Measurements from ENCODE around the gene MPZL3.

The MPZL3 gene, protein sequence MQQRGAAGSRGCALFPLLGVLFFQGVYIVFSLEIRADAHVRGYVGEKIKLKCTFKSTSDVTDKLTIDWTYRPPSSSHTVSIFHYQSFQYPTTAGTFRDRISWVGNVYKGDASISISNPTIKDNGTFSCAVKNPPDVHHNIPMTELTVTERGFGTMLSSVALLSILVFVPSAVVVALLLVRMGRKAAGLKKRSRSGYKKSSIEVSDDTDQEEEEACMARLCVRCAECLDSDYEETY

DNA sequence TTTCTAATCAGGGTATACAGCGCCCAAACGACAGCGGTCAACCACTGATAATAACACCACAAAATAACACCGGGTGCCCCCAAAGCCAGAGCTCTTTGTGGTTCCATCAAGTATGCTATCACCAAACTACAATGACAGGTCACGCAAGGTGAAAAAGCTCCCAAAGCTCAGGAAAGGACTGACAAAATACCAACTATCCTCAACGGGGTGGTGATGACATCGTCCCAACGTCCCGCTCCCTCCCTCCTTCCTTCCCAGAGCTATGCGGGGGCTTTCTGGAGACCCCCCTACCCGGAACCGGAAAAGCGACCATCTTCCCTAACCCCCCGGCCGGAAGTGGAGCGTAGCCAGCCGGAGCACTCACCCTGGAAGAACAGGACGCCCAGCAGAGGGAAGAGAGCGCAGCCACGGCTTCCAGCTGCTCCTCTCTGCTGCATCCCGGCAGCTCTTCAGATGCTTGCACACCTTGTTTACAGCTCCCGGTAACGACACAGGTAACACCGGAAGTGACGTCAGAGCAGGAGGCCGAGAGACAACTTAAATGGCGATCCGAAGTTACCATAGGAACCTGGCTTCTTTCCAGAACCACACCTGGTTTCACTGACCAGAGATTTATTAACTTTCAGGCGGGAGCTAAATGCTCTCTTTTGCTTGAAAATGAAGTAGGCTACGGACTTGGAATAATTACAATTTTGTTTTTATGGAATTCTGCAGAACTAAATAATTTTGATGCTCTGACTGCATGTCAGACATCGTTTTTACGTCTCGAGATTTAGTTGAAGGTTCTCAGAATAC lies at the start of gene MPZL3:
MPZL3 (minus strand) TSS at position 508 of the 795 bp plus-strand sequence; CDS start at position 437, 71 bp downstream.
- peak; percentile 97 for DNase-seq

DNA sequence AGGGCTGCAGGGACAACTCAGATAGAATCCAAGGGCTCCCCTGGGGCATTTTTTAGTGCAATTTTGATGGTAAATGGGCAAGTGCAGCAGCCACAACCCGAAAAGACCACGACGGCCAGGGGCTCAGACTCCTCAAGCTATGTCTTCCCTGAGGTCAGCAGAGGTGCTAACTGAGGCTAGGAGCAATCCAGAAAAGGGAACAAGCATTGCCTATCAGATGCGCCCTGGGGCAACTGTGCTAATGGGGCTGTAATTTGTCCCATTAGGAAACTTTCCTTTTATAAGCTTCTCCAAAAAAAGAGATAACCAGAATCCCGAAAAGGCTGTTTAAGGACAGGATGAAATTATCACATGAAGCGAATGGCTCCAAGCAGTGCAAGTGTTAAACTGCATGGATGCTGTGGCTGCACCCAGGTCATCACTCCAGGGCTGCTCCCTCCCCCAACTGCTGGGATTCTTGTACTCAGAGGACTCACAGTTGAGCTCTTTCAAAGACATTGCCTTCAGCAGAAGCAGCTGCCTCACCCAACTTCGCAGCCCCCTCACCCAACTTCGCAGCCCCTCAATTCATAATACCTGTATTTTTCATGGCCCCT lies 49.5 kb upstream of the MPZL3 start:
- DNase-seq = no peak

DNA sequence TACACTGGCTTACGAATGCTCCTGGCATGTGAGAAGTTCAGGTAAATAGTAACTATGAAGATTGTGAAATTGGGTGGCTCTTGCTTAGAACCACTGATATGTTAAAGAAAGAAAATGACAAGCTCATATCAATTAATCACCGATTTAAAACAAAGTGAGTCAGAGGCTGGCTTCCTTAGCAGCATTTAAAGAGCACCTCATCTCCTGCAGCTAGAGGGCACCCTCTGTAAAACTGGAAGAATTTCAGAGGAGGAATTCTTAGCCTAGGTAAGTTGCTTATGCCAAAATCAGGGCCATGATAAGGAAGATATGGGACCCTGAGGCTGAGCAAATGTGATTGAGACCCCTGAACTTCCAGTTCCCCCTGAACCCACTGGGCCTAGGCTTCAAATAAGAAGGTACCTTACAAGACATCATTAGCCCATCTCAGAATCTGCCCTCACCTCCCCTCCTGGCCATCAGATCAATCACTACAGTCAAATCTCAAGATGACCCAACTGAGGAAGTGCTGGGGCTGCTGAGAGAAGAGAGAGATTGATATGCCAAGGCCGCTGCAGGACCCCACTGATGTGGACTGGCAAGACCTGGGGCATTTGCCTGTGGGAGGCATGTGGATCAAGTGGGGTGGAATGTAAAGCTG lies 43.8 kb upstream of the MPZL3 start:
- DNase-seq = no peak

DNA sequence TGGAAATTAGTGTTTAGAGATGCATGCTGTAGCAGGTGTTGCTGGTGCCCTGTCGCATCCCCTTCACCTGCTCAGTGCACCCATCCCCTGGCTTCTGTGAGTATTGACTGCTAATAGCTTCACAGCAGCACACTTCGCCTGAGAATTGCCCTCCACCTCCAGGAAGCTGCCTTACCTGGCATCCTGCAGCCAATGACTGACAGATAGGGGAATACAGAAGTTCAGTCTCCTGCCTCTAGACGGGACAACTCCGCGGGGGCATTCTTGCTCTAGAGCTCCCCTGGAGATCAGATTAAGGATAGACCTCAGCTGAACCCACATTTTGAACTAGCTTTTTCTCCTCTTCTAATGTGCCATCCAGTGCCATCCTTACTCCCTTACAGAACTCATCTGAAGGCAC lies 43.0 kb upstream of the MPZL3 start:
- DNase-seq = no peak

DNA sequence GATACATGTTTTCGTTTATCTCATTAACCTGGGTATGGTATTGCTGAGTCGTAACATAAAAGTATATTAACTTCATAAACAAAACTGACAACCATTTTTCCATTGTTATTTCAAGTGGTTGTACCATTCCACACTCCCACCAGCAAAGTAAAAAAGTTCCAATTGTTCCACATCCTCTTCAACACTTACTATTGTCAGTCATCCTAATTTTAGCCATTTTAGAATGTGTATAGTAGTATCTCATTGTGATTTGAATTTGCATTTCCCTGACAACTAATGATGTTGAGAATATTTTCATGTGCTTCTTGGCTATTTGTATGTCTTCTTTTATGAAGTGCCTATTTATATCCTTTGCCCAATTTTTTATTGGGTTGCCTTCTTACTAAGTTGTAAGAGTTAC lies 41.9 kb upstream of the MPZL3 start:
- no peak for DNase-seq

DNA sequence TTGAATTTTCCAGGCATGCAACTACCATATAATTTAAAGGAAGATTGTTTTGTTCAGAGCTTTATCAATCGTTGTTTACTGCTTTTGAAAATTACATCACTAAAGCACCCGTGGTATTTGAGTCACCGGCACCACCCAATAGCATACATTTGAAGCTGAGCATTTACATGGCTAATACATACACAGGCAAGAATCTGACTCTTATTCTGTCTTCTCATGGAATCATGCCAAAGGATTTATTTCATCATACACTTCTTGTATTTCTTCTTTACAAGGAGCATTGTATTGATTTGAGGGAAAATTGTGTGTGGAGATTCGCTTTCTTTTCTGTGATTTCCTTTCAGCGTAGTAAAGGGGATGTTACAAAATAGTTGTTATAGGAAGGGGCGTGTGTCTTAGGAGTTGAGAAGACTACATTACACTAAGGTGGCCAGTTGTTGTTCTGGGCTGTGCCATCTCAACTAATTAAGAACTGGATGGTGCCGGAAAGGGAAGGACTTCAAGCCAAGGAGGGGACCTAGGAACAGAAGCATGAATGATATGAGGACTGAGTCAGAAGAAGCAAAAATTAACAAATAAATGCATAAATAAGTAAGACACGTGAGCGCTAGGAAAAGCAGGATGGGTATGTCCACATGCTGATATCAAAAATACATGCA lies 39.4 kb upstream of the MPZL3 start:
- no peak for DNase-seq

DNA sequence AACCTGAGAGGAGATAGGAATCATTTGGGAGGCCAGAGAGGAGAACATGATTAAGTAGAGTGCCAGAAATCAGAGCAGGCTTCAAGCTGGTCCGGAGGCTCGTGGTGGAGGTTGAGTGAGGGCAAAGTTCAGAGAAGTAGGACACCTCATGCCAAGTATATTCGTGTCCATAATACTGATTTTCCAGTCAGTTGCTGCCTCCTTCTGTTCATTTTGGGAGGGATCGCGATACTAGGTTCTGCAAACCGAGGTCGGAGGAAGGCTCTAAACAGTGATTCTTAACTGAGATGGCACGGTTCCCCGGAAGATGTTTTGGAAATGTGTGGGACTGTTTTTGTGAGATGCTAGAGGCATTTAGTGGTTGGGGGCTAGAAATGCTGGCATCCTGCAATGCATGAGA lies 38.8 kb upstream of the MPZL3 start:
- no peak for DNase-seq

DNA sequence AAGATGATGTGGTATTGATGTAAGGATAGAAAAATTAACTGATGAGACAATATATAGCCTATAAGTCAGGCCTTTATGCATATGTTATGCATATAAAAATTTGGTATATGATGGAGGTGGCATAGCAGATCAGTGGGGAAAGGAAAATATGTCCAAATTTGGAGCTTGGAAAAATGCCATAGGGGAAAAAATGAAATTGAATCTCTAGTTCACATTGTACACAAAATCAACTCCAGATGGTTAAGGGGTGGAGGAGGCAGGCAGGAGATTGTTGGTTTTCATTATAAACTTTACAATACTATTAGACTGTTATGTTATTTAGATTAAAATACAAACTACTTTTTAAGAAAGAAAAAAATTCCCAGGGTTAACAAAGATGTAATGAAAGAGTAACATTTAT lies 37.2 kb upstream of the MPZL3 start:
- no peak for DNase-seq

DNA sequence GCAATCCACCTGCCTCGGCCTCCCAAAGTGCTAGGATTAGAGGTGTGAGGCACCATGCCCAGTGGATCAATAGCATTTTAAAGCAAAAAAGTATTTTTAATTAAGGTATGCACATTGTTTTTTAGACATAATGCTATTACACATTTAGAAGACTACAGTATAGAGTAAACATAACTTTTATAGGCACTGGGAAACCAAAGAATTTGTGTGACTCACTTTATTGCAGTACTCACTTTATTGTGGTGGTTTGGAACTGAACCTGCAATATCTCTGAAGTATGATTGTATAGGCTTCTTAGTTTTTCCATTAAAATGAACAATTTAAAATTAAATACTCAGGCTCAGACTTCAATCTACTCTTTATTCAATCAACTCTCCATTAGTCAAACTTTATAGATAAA lies 34.8 kb upstream of the MPZL3 start:
- DNase-seq = no peak

DNA sequence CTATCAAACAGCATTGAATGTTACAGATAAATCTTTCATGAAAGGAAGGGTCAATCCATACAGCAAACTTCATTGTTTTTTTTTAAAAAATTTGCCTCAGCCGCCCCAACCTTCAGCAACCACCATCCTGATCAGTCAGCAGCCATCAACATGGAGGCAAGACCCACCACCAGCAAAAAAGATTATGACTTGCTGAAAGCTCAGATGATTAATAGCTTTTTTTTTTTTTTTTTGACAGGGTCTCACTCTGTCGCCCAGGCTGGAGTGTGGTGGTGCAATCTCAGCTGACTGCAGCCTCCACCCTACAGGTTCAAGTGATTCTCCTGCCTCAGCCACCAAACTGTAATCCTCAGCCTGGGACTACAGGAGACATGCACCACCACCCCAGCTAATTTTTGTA lies 34.4 kb upstream of the MPZL3 start:
- no peak for DNase-seq

DNA sequence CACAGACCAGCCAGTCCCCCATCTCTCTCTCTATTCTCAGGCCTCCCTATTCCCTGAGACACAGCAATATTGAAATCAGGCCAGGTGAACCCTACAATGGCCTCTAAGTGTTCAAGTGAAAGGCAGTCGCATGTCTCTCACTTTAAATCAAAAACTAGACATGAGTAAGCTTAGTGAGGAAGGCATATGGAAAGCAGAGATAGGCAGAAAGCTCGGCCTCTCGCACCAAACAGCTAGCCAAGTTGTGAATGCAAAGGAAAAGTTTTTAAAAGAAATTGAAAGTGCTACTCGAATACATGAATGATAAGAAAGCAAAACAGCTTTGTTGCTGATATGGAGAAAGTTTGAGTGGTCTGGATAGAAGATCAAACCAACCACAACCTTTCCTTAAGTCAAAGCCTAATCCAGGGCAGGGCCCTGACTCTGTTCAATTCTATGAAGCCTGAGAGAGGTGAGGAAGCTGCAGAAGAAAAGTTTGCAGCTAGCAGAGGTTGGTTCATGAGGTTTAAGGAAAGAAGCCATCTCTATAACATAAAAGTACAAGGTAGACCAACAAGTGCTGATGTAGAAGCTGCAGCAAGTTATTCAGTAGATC lies 31.7 kb upstream of the MPZL3 start:
- DNase-seq = no peak

DNA sequence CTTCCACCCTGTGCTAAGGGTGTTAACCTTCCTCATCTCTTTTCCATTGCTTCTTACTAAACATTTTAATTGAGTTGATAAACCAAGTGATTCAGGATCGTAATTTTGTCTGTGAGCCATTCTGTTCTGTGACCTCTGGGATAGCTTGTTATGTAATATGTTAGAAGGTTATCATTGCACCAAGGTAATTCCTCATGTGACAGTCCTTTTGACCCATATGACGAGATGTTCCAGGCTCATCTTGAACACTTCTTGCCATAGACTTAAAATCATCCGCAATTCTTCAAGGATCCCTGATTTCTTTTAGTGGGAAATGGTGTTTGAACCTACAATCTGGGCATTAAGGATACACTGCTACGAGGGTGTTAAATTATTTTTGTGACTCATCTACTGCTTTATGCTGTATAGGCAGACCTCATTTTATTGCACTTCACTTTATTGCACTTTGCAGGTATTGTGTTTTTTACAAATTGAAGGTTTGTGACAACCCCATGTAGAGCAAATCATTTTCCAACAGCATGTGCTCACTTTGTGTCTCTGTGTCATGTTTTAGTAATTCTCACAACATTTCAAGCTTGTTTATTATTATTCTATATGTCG lies 31.0 kb upstream of the MPZL3 start:
- no peak for DNase-seq

DNA sequence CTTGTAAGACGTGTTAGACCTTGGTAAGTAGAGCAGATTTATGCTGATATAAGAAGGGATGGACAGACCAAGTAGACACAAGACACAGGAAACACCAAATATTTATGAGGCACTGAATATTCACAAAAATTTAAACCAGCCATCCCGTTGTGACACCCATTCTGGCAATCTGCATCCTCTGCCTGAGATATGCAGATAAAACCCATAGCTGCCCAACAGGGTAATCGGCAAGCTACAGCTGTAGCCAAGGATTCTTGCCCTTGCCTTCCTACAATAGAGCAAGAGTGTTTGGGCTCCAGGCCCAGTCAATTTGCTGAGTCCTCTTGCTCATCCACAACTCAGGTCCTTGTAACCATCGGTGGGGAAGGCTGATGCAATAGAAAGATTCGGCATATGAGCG lies 30.4 kb upstream of the MPZL3 start:
- no peak for DNase-seq

DNA sequence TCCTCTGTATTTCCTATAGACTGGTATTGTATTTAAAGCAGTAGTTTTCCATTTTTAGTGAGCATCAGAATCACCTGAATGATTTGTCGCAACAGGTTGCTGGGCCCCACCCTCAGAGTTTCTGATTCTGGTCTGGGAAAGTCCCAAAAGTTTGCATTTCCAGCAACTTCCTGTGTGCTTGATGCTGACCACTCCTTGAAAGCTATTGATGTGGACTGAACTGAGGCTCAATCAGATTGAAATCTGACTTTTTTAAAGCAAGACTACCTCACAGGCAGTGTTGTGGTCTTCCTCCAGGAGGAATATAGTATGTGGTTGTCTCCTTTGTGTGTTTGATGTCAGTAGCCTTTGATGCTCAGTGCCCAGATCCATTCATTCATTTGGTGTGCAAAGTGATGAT lies 29.1 kb upstream of the MPZL3 start:
- no peak for DNase-seq

DNA sequence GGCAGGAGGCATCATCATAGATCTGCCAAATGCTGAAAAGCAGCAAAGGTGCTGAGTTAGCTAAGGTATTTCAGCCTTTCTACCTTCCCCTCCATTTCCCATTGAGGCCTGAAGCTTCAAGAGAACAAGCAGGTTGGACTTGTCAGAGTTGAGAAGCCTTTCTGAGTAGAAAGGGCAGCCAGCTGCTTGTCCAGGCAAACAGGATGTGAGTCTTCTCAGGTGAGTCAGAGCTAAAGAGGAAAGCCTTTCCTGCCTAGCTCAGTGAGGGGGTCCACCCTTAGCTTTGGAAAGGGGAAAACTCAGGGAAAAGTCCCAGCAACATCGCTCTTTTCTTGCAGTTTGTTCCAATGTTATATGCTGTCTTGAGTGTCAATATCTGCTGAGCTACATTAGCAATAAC lies 25.1 kb upstream of the MPZL3 start:
- no peak for DNase-seq

DNA sequence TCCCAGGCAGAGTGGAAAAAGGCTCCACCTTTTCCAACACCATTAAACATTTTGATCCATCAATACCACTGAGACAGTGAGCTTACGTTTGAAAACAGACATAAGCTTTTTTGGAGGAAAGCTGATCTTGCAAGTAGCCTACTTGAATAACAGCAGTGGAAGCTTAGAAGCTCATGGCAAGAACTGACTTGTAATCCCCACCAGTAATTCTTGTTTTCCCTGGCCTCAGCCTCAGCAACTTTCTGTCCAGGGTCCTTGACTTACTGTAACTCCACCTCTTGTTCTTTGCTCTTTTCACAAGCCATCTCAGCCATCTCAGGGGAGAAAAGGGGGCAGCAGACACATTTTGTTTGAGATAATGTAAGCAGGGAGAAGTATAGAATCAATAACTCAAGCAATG lies 24.3 kb upstream of the MPZL3 start:
- no peak for DNase-seq

DNA sequence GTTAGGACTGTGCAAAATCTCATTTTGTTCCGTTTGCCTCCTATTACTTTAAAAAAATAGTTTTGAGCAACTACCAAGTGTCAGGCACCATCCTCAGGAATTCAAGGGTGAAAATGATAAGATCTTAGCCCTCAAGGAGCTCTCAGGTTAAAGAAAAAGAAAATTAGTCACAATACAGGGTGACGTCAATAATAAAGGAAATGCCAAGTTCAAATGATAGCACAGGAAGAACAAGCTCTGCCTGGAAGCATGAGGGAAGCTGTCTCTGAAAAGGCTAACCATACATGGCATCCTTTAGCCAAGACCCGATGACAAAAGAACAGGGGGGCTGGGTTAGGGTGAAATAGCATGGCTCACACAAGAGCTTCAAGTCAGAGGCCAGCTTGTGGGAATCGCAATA lies 23.0 kb upstream of the MPZL3 start:
- no peak for DNase-seq

DNA sequence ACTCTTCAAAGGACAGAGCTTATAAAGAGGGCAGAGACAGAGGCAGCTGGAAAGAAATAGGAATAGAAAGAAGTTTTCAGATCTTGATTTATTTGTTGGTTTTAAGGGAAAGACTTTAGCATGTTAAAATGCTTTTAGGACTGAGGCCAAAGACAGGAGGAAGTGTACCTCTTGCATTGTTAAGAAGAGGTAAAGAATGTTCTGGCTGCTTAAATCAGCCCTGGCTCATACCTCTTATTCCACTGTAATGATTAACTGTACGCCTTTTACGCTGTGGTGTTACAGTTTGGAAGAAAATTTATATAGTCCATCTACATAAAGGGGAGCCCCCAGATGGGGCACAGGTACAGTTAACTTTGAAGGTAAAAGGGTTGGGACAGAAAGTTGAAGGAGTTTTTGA lies 22.0 kb upstream of the MPZL3 start:
- no peak for DNase-seq

DNA sequence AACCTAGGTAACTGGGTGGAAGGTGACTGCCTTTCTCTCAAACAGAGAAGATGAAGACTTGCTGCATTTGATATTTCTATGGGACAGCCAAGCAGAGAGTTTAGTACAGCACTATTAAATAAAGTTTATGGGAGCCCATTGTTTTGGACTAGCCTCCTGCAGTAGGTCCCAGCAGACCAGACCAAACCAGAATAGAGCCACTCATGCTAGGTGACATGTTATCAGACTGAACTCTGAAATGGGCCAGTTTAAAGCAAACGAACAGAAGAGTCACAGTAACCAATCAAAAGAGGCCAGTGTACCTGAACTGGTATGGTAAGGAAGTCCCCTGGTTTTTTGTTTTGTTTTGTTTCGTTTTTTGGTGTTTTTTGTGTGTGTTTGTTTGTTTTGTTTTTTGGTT lies 19.8 kb upstream of the MPZL3 start:
- no peak for DNase-seq

DNA sequence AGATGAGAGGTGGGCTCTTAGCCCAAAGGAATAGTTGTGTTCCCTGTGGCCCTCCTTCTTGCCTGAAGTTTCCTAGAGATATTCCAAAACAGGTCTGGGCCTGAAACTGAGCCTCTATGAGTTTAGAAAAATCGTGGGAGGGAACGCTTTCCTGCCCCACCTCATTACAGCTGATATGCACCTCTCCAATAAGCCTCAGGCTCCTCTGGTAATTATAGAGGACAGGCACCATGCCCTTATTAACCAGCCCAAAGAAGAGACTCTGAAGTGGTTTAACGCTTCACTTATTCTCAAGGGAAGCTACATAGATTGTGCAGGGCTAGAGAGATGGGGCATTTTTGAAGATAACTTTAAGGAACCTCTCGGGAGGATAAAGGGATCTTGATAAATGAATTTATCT lies 15.3 kb upstream of the MPZL3 start:
- DNase-seq = peak; percentile 21

DNA sequence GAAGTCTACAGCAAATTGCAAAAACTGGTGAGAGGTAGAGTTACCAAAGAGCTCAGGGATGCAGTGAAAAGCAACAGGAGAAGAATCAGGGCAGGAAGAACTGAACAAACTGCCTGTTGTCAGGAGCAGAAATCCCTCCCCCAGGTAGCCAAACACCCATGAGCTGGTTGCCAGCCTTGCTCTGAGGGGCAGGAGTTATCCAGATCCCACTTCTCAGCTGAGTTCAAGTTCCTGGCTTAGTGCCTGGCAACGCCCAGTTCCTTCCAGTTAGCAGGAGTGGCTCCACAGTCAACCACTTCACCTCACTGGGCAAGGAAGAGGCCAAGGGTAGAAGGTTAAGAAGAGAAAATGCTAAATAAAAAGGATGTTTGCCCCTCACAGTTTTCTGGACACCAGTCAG lies 13.8 kb upstream of the MPZL3 start:
- DNase-seq = no peak
